K562 (cell line): ENCODE data around the gene DPH7. TPM values are rescaled to one million over a fixed set of nuclear protein-coding genes. Genes with fewer than 3 reads are reported as not detected.

Source experiments
- ATAC-seq: fragments of 200-7000 bp; cut with Tn5 transposase; 3 replicates; pipeline ENCODE4 v1.9.1; 2020; ENCODE audit warnings: moderate library complexity
- BruUV-seq: library from RNA; stranded (reverse); fragments of 400-500 nt; replicated peaks from 2 replicates; lab custom pipeline; 2021; lab: Mats Ljungman, UMichigan
- CTCF ChIA-PET: fragments of 300-600 bp; formaldehyde crosslinking; extraction: SDS; loops from one replicate; lab custom pipeline; 2021; ENCODE audit warnings: low intra/inter-chr PET ratio; lab: Yijun Ruan, JAX
- POLR2A ChIA-PET: fragments of 300-600, 350-650 bp; sonication (Branson Sonifier 250); formaldehyde crosslinking; extraction: SDS; loops from one replicate; lab custom pipeline; 2021; ENCODE audit warnings: antibody characterized with exemption, inconsistent platforms; lab: Yijun Ruan, JAX
- DNase-seq, 4 experiments: peaks; one replicate each; pipeline versions ENCODE4 v3.0.0 to v3.0.0-alpha.2; 2011 to 2018; ENCODE audit warnings: low spot score in 3 of 4, mixed read lengths in 3 of 4; ENCODE audit errors: extremely low read depth in 1 of 4
- FAIRE-seq: peaks from 2 replicates; lab custom pipeline; 2011; peaks lifted over from hg19 to GRCh38; lab: Jason Lieb, UNC
- H2AFZ ChIP-seq: 2 replicates; pipeline ENCODE4 v1.6.0; 2011; ENCODE audit warnings: low read depth, low read length, control low read depth, inconsistent platforms
- H3K27ac ChIP-seq: fragments of 200-600 bp; 3 replicates; pipeline ENCODE4 v1.8.0; 2011; ENCODE audit warnings: low read depth, mild to moderate bottlenecking, control low read depth, inconsistent platforms, low read length, moderate library complexity, mixed read lengths; ENCODE audit errors: extremely low read depth
- H3K27me3 ChIP-seq, 2 experiments: fragments of 300-600 bp in 1 of 2; 2 replicates in 1 of 2; 3 replicates in 1 of 2; pipeline versions ENCODE4 v1.6.0 to v1.8.0; 2011; ENCODE audit warnings: inconsistent platforms in 2 of 2, low read length in 2 of 2, mild to moderate bottlenecking in 1 of 2, mixed read lengths in 1 of 2, moderate library complexity in 1 of 2; ENCODE audit not compliant: control insufficient read depth in 2 of 2, insufficient read depth in 2 of 2
- H3K36me3 ChIP-seq: fragments of 300-600 bp; 3 replicates; pipeline ENCODE4 v1.8.0; 2011; ENCODE audit warnings: mild to moderate bottlenecking, low read length, inconsistent platforms; ENCODE audit not compliant: control insufficient read depth, insufficient read depth
- H3K4me1 ChIP-seq, 2 experiments: fragments of 200-600 bp in 1 of 2; replicated peaks in 1 of 2; 2 replicates in 1 of 2; 3 replicates in 1 of 2; pipeline versions ENCODE4 v1.5.1 to v1.8.0; 2011; ENCODE audit warnings: inconsistent platforms in 2 of 2, low read length in 2 of 2, mild to moderate bottlenecking in 1 of 2, mixed read lengths in 1 of 2, moderate library complexity in 1 of 2; ENCODE audit not compliant: control insufficient read depth in 2 of 2, insufficient read depth in 2 of 2
- H3K4me2 ChIP-seq: 2 replicates; pipeline ENCODE4 v1.6.1; 2011; ENCODE audit warnings: low read length, control low read depth, inconsistent platforms, mixed read lengths; ENCODE audit not compliant: insufficient read depth
- H3K4me3 ChIP-seq: fragments of 200-600 bp; sonication (generic), shearing (Covaris generic); 2 replicates; pipeline ENCODE4 v1.5.1; 2016; ENCODE audit warnings: control low read depth, inconsistent platforms
- H3K79me2 ChIP-seq: fragments of 200-600 bp; 3 replicates; pipeline ENCODE4 v1.8.0; 2011; ENCODE audit warnings: low read length, inconsistent platforms; ENCODE audit not compliant: control insufficient read depth, insufficient read depth
- H3K9ac ChIP-seq, 2 experiments: 2 replicates each; pipeline versions ENCODE4 v1.6.0 to v1.6.1; 2011; ENCODE audit warnings: low read depth in 2 of 2, low read length in 2 of 2, control low read depth in 1 of 2, inconsistent platforms in 1 of 2, mild to moderate bottlenecking in 1 of 2, mixed read lengths in 1 of 2; ENCODE audit not compliant: insufficient read depth in 1 of 2
- H3K9me1 ChIP-seq: one replicate; pipeline ENCODE4 v1.6.0; 2011; ENCODE audit warnings: inconsistent platforms, mild to moderate bottlenecking, low read length, moderate library complexity; ENCODE audit not compliant: control insufficient read depth, insufficient read depth
- H3K9me3 ChIP-seq: replicated peaks from 2 replicates; pipeline ENCODE4 v1.5.1; 2011; ENCODE audit warnings: low read depth, low read length, inconsistent platforms; ENCODE audit not compliant: control insufficient read depth, insufficient read depth
- H4K20me1 ChIP-seq: replicated peaks from 2 replicates; pipeline ENCODE4 v1.6.1; 2011; ENCODE audit warnings: low read length, inconsistent platforms, mixed read lengths; ENCODE audit not compliant: control insufficient read depth, insufficient read depth
- RBFOX2 ChIP-seq: fragments of 200-400 bp; formaldehyde crosslinking; IDR thresholded peaks from 2 replicates; pipeline ENCODE4 v1.6.1; 2017; ENCODE audit warnings: low read depth, mild to moderate bottlenecking, low read length, moderate library complexity
- ZKSCAN1 ChIP-seq: fragments of 150-350 bp; IDR thresholded peaks from 2 replicates; pipeline ENCODE4 v1.6.1; 2016; ENCODE audit warnings: low read depth, low read length
- WGBS: fragments of 100-300 bp; shearing (Covaris generic); methylation state at CpG from one replicate; pipeline ENCODE4 v1.1.6; 2016; ENCODE audit warnings: low coverage, mixed read lengths; ENCODE audit not compliant: insufficient coverage; ENCODE audit errors: missing lambda C conversion rate; 5-methylcytosine and 5-hydroxymethylcytosine counted together
- in situ Hi-C: fragments of 300-500 bp; cut with MboI; formaldehyde crosslinking; loops from 4 replicates; pipeline ENCODE4 v1.15.0; 2018; ENCODE audit warnings: inconsistent platforms, mixed read lengths
- intact Hi-C: fragments of 100-400 bp; cut with micrococcal nuclease; formaldehyde crosslinking; loops from 2 replicates; pipeline ENCODE4 v1.14.2; 2022
- polyA plus RNA-seq, 8 experiments: library from polyadenylated mRNA; depleted of rRNA in 4 of 8; stranded (reverse) in 5 of 8; unstranded in 3 of 8; fragments of >200 nt; fragmentation: Nextera tagmentation in 2 of 8; fragmentation: Illumina TruSeq in 1 of 8; extraction: Ambion mirVana in 2 of 8; extraction: Trizol in 1 of 8; gene quantifications; 2 replicates each; pipeline versions ENCODE4 v1.2.1 to v1.2.3, GENCODE V29; 2011 to 2014; ENCODE audit warnings: inconsistent platforms in 1 of 8, missing spikeins in 1 of 8
- total RNA-seq, 7 experiments: library from RNA; depleted of rRNA in 6 of 7; stranded (reverse); fragments of >200 nt in 6 of 7; fragmentation: Illumina TruSeq in 2 of 7; extraction: Trizol in 2 of 7; gene quantifications; 2 replicates each; pipeline versions ENCODE4 v1.2.1 to v1.2.3, GENCODE V29; 2011 to 2021; ENCODE audit warnings: low replicate concordance in 1 of 7
- TF ChIP-seq, protein P1 (sequence below): fragments of 250-450 bp; sonication (Bioruptor Pico); IDR thresholded peaks from 2 replicates; pipeline ENCODE4 v1.4.0; 2020

The DPH7 gene
- total and polyA plus RNA-seq, 9 of the 15 experiments (the other 6 are each of a cell fraction or from before 2014, with no cell fraction given), result 13.9 to 68.6 (median 41.3) TPM

DNA sequence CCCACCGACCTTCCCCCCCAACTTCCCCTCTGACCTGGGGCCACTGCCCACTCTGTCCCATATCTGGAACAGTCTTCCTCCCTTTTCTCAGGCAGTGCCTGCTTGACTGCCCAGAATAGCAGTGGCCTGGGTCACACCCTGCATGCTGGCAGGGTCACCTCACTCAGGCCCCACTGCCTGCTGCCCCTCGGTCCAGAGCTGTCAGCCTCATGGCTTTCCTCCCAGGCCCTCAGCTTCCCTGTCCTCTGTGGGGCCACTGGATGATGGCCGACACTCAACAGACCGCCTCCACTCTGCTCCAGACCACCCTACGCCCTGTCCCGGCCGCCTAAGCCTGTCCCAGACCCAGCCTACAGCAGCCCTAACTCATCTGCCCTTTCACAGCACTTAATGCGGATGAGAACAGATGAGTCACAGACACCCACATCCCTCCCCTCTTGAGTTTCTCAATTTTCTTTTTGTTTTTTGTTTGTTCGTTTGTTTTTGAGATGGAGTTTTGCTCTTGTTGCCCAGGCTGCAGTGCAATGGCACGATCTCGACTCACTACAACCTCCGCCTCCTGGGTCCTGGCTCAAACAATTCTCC, 34.5 kb downstream of the DPH7 start (continued):
- TF ChIP-seq, protein P1, sequence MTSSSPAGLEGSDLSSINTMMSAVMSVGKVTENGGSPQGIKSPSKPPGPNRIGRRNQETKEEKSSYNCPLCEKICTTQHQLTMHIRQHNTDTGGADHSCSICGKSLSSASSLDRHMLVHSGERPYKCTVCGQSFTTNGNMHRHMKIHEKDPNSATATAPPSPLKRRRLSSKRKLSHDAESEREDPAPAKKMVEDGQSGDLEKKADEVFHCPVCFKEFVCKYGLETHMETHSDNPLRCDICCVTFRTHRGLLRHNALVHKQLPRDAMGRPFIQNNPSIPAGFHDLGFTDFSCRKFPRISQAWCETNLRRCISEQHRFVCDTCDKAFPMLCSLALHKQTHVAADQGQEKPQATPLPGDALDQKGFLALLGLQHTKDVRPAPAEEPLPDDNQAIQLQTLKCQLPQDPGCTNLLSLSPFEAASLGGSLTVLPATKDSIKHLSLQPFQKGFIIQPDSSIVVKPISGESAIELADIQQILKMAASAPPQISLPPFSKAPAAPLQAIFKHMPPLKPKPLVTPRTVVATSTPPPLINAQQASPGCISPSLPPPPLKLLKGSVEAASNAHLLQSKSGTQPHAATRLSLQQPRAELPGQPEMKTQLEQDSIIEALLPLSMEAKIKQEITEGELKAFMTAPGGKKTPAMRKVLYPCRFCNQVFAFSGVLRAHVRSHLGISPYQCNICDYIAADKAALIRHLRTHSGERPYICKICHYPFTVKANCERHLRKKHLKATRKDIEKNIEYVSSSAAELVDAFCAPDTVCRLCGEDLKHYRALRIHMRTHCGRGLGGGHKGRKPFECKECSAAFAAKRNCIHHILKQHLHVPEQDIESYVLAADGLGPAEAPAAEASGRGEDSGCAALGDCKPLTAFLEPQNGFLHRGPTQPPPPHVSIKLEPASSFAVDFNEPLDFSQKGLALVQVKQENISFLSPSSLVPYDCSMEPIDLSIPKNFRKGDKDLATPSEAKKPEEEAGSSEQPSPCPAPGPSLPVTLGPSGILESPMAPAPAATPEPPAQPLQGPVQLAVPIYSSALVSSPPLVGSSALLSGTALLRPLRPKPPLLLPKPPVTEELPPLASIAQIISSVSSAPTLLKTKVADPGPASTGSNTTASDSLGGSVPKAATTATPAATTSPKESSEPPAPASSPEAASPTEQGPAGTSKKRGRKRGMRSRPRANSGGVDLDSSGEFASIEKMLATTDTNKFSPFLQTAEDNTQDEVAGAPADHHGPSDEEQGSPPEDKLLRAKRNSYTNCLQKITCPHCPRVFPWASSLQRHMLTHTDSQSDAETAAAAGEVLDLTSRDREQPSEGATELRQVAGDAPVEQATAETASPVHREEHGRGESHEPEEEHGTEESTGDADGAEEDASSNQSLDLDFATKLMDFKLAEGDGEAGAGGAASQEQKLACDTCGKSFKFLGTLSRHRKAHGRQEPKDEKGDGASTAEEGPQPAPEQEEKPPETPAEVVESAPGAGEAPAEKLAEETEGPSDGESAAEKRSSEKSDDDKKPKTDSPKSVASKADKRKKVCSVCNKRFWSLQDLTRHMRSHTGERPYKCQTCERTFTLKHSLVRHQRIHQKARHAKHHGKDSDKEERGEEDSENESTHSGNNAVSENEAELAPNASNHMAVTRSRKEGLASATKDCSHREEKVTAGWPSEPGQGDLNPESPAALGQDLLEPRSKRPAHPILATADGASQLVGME, result no peak

DNA sequence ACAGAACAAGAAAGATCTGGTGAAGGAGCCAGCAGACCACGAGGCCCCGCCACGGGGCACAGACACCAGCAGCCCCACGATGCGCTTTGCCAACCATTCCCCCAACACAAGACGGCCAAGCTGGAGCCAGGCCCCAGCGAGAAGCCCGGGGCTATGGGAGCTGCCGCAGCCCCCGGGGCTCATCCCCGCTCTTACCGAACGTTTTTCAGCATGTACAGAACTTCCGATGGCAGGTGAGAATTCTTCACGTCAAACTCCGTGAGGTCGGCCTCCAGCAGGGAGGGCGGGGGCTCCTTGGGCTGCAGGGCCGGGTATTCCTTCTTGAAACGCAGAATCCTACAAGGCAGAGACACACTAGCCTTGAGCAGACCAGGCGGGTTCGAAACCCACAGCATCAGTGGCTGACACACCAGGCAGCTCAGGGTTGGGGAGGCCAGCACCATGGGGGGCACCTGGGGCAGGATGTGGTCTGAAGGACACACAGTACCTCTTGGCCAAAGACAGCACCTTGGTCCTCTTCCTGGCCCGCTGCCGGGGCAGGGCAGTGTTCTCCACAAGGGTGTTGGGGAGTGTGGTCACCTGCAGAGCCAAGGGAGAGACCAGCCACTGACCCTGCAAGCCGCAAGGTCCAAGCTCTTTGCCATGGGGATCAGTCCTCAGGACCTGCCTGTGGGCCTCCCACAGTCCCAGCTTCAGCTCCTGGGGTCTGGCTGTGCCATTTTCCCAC, 35.3 kb downstream of the DPH7 start:
- CTCF ChIA-PET, result no interaction called here
- peaks cover 2% of the 10 kb centered on the region; the same call in 1 of the 2 replicates for H3K9me3 ChIP-seq
- peak overlapping the region in 1 of 2 experiments; percentile 82; a peak in 2 of 4 replicates for H3K9ac ChIP-seq
- H4K20me1 ChIP-seq, result no peaks in the 10 kb centered on the region
- BruUV-seq, result no TSS peak
- H3K79me2 ChIP-seq, result no peaks in the 10 kb centered on the region
- no peak for DNase-seq
- H3K4me2 ChIP-seq, result no peak overlapping the region
- no peak overlapping the region for H2AFZ ChIP-seq
- in situ Hi-C loops (no loop called here), intact Hi-C loops (no loop called here)
- TF ChIP-seq ZKSCAN1, result no peak
- 0 out of 2 replicates have a peak, but pooled peaks have one; percentile 7 for TF ChIP-seq RBFOX2
- no peak overlapping the region for H3K4me3 ChIP-seq
- H3K27ac ChIP-seq, result no peak overlapping the region
- peaks cover 0 to 39% of the 10 kb centered on the region in 2 experiments; a peak in 2 of 5 replicates for H3K4me1 ChIP-seq
- no peaks in the 10 kb centered on the region for H3K36me3 ChIP-seq
- no peak for ATAC-seq
- peaks cover 0 to 5% of the 10 kb centered on the region in 2 experiments; a peak in 1 of 5 replicates for H3K27me3 ChIP-seq
- no peak for FAIRE-seq
- H3K9me1 ChIP-seq, result no peaks in the 10 kb centered on the region
- POLR2A ChIA-PET, result no interaction called here
- WGBS, result 42% methylated on average over 21 of the region's 25 CpGs
